Chondrocyte (in vitro differentiated cells): Measurements from ENCODE around the gene SNTG2. TPM values are rescaled to one million over a fixed set of nuclear protein-coding genes. Genes with fewer than 3 reads are reported as not detected.

Source experiments
- DNase-seq: peaks from one replicate; pipeline ENCODE4 v3.0.0; 2021; ENCODE audit warnings: mixed read lengths, low spot score
- H3K27ac Mint-ChIP-seq: one replicate; pipeline ENCODE4 v1.8.0; 2021; ENCODE audit warnings: mild to moderate bottlenecking, moderate library complexity, mixed read lengths; ENCODE audit not compliant: unreplicated experiment
- H3K27me3 Mint-ChIP-seq: 2 replicates; pipeline ENCODE4 v1.8.0; 2021; ENCODE audit warnings: low read depth, mixed read lengths
- H3K36me3 Mint-ChIP-seq: 2 replicates; pipeline ENCODE4 v1.8.0; 2021; ENCODE audit warnings: low read depth, mixed read lengths
- H3K4me1 Mint-ChIP-seq: 2 replicates; pipeline ENCODE4 v1.8.0; 2021; ENCODE audit warnings: low read depth, mild to moderate bottlenecking, mixed read lengths
- H3K4me3 Mint-ChIP-seq: one replicate; pipeline ENCODE4 v1.8.0; 2021; ENCODE audit warnings: mild to moderate bottlenecking, moderate library complexity, mixed read lengths; ENCODE audit not compliant: unreplicated experiment
- H3K9me3 Mint-ChIP-seq: 2 replicates; pipeline ENCODE4 v1.8.0; 2021; ENCODE audit warnings: low read depth, mixed read lengths
- total RNA-seq: library from RNA; stranded (reverse); gene quantifications from 3 replicates; pipeline ENCODE4 v1.2.1, GENCODE V29; 2021
- TF ChIP-seq, protein P1 (sequence below): fragments of 200-600 bp; sonication (generic); IDR thresholded peaks from 2 replicates; pipeline ENCODE4 v1.5.0; 2021; ENCODE audit warnings: antibody characterized with exemption, mild to moderate bottlenecking, moderate library complexity

SNTG2 gene
- total RNA-seq, 1 donor from 2014 or later, result not detected

DNA sequence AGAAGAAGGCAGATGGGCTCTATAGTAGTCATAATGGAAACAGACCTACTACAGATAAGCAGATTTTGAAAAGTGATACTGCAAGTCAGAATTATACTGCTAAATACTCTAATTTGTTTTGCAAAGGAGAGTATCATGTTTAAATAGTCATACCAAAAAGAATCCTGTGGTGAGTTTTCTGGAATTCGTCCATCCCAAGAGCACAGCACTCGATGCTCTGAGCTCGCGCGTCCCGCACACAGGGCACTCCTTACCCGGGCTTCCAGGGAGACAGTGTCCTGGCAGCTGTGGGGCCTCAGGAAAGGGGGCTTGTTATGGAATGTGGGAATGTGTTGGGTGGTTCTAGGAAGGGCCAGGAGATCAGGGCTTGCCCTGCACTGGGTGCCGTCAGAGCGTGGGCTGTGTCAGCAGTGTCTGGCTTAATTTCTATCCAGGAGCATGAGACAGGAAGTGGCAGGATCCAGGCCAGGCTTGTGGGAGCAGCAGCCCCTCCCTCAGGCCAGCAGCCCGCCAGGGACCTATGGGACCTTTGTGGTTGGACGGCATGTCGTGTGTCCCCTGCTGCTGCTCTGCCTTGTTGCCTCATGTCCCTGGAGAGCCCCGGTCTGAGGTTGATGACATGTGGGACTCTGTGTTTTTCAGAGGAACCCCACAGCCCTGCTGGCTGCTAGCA is 269.4 kb downstream of the SNTG2 start:
- peaks cover 9% of the 10 kb centered on the region for H3K4me1 Mint-ChIP-seq
- H3K36me3 Mint-ChIP-seq, result peaks cover 2% of the 10 kb centered on the region
- peaks cover 6% of the 10 kb centered on the region for H3K9me3 Mint-ChIP-seq
- peak overlapping the region; percentile 94 for H3K27ac Mint-ChIP-seq
- peak overlapping the region; percentile 60 for H3K4me3 Mint-ChIP-seq
- TF ChIP-seq, protein P1, sequence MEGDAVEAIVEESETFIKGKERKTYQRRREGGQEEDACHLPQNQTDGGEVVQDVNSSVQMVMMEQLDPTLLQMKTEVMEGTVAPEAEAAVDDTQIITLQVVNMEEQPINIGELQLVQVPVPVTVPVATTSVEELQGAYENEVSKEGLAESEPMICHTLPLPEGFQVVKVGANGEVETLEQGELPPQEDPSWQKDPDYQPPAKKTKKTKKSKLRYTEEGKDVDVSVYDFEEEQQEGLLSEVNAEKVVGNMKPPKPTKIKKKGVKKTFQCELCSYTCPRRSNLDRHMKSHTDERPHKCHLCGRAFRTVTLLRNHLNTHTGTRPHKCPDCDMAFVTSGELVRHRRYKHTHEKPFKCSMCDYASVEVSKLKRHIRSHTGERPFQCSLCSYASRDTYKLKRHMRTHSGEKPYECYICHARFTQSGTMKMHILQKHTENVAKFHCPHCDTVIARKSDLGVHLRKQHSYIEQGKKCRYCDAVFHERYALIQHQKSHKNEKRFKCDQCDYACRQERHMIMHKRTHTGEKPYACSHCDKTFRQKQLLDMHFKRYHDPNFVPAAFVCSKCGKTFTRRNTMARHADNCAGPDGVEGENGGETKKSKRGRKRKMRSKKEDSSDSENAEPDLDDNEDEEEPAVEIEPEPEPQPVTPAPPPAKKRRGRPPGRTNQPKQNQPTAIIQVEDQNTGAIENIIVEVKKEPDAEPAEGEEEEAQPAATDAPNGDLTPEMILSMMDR, result no peak
- H3K27me3 Mint-ChIP-seq, result peaks cover 22% of the 10 kb centered on the region
- DNase-seq, result no peak

DNA sequence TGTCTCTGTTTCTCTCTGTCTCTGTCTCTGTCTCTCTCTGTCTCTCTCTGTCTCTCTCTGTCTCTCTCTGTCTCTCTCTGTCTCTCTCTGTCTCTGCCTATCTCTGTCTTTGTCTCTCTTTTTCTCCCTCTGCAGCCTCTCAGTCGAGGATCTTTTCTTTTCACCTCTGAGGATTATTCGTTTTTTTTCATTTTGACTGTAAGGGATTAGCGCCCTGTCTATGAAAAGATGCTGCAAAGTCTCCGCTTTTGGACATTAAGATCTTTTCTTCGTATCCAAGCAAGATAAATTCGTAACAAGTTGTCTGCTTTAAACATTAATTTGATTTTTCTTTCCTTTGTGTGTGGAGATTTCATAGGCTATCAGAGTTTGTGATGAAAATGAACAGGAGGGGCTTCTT is 271.4 kb downstream of the SNTG2 start:
- H3K27me3 Mint-ChIP-seq, result peaks cover 22% of the 10 kb centered on the region
- no peak overlapping the region for H3K27ac Mint-ChIP-seq
- DNase-seq, result no peak
- H3K4me3 Mint-ChIP-seq, result no peak overlapping the region
- no peaks in the 10 kb centered on the region for H3K36me3 Mint-ChIP-seq
- TF ChIP-seq, protein P1, result no peak
- H3K4me1 Mint-ChIP-seq, result peaks cover 9% of the 10 kb centered on the region
- H3K9me3 Mint-ChIP-seq, result no peaks in the 10 kb centered on the region

DNA sequence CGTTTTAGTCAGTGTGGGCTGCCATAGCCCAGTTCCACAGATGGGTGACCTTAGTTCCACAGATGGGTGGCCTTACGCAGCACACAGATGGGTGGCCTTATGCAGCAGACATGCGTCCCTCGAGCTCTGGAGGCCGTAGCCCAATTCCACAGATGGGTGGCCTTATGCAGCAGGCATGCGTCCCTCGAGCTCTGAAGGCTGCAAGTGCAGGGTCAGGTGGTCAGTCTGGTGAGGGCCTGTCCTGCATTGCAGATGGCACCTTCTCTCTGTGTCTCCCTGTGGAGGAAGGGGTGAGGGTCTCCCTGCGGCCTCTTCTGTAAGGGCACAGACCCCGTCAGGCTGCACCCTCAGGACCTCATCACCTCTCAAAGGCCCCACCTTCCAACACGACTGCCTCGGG is 273.1 kb downstream of the SNTG2 start:
- TF ChIP-seq, protein P1, result no peak
- DNase-seq, result no peak
- Mint-ChIP-seq H3K36me3 (no peaks in the 10 kb centered on the region), H3K9me3 (no peaks in the 10 kb centered on the region), H3K4me3 (no peak overlapping the region), H3K27ac (no peak overlapping the region), H3K27me3 (peaks cover 19% of the 10 kb centered on the region), H3K4me1 (peaks cover 9% of the 10 kb centered on the region)

DNA sequence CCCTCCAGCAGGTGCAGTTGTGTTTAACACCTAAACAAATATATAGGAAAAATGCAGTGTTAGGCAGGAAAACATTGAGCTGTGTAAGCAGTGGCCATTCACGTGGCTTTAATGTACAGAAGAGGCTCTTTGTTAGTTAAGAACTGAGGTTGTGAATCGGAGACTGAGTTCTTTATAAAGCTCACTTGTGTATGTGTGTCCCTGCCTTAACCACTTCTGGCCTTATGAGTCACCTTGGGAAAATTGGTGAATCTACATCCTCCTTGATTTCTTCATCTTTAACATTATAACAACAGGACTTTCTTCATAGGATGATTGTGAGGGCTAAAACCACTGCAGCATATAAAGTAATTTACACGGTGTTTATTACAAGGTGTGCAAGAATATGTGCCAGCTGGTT is 274.3 kb downstream of the SNTG2 start:
- peaks cover 19% of the 10 kb centered on the region for H3K27me3 Mint-ChIP-seq
- no peaks in the 10 kb centered on the region for H3K9me3 Mint-ChIP-seq
- no peaks in the 10 kb centered on the region for H3K36me3 Mint-ChIP-seq
- TF ChIP-seq, protein P1, result no peak
- H3K27ac Mint-ChIP-seq, result no peak overlapping the region
- no peak for DNase-seq
- H3K4me3 Mint-ChIP-seq, result no peak overlapping the region
- H3K4me1 Mint-ChIP-seq, result peaks cover 6% of the 10 kb centered on the region

DNA sequence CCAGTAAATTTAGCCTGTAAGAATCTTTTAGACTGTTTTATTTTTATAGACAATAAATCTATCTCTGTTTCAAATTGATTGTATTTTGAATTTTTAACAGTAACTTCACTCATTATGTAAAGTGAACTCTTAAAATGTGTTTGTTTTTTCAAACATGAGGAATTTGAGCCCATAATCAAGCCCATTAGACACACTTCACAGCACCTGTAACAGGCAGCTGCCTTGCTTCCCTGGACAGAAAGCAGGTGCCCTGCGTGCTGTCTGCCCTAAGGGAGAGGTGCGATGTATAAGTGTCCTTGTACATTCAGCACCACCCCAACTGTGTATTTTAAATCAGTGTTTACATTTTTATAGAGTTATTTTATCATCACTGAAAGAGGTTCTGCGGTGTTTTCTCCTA is 276.1 kb downstream of the SNTG2 start:
- TF ChIP-seq, protein P1, result no peak
- no peaks in the 10 kb centered on the region for H3K4me1 Mint-ChIP-seq
- peaks cover 3% of the 10 kb centered on the region for H3K9me3 Mint-ChIP-seq
- H3K27ac Mint-ChIP-seq, result no peak overlapping the region
- no peaks in the 10 kb centered on the region for H3K36me3 Mint-ChIP-seq
- peaks cover 12% of the 10 kb centered on the region for H3K27me3 Mint-ChIP-seq
- no peak for DNase-seq
- H3K4me3 Mint-ChIP-seq, result no peak overlapping the region
